ENCODE results near the gene PRDM2.

PRDM2 gene

DNA sequence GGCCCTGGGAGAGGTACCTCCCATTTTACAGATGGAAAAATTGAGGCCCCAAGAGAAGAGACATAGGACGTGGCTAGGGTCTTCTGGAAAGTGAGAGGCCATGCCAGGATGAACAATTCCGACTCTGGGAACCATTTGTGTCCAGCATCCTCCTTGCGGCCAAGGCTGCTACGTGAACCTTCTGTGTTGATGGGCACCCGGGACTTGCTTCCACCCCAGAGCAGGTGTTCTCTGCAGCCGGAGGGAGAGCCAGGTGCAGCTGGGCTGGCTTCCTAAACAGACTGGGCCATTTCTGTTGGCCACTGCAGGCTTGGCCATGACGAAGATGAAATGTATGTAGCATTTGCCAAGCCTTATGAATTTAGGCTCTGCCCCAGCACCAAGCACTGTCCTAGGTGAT is 118.9 kb downstream of the PRDM2 start:
- no peak for DNase-seq

DNA sequence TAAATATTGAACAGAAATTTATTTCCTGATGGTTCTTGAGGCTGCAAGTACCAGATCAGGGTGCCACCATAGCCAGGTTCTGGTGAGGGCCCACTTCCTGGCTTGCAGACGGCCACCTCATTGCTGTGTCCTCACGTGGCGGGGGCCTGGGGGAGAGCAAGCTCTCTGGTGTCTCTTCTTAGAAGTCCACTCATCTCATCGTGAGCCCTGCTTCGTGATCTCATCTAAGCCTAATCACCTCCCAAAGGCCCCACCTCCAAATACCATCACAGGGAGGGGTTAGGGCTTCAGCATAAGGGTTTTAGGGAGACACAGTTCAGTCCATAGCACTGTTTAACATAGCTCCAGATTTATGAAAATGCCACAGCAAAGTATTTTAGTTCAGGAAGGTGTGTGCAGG is 119.7 kb downstream of the PRDM2 start:
- no peak for DNase-seq

- no peak for DNase-seq
These were observed 120.1 kb downstream of the PRDM2 start for GRCh38 chr1:13820055-13820454.

DNA sequence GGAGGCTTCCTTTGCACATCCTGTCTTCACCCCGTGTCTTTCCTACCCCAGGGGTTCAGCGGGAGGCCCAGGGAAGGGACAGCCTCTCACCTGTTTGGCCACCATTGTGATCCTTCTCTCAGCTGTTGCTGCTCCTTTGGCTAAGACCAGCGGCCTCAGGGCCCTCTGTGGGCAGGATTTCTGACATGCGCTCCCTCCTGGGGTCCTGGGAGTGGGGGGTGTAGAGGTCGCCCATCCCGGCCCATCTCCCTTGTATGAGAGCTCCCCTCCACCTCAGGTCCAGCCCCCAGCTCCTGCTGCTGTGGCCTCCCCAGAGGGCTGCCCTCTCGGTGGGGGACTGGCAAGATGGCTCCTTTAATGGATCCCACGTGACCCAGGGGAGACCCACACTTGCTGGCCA is 120.5 kb downstream of the PRDM2 start:
- no peak for DNase-seq

DNA sequence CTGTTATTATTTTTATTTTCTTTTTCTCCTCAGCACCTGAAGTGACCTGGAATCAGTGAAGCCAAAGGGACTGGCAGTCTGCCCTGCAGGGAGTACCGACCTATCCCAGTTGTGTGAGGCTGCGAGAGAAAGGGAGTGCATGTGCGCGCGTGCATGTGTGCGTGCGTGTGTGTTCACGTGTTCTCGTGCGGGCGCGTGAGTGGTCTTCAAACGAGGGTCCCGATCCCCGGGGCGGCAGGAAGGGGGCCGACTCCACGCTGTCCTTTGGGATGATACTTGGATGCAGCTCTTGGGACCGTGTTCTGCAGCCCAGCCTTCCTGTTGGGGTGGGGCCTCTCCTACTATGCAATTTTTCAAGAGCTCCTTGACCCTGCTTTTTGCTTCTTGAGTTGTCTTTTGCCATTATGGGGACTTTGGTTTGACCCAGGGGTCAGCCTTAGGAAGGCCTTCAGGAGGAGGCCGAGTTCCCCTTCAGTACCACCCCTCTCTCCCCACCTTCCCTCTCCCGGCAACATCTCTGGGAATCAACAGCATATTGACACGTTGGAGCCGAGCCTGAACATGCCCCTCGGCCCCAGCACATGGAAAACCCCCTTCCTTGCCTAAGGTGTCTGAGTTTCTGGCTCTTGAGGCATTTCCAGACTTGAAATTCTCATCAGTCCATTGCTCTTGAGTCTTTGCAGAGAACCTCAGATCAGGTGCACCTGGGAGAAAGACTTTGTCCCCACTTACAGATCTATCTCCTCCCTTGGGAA is 123.3 kb downstream of the PRDM2 start:
- DNase-seq: no peak

DNA sequence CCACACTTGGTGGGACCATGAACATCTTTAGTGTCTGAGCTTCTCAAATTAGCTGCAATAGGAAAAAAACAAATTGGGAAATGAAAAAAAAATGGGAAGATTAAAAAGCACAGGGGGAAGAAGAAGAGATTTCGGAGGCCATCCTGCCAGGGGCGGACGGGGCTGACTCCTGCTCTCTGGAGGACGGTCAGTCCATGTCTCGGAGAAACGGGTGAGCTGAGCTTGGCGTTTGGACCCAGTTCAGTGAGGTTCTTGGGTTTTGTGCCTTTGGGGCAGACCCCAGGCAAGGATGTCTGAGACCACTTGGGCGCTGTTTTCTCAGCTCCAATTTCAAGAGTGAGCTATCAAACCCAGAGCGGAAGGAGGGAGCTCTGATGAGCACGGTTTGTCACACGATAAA is 123.9 kb downstream of the PRDM2 start:
- DNase-seq: no peak

DNA sequence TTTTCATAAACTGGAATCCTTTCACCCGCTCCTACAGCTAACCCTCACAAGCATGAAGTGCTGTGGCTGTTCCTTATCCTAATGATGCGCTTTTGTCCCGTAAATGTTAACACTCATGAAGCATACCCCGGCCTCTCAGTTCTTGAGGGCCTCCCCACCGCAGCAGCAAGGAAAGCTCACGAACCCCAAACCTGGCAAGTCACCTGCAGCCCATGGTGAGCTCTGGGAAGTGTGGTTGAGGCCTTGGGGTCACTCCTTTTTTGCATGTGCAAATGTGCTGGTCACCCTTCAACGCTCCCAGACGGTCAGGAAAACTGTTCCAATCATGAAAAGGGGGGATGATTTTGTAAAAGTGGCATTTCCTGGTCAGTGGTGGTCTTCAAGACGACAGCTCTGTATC is 124.6 kb downstream of the PRDM2 start:
- no peak for DNase-seq

DNA sequence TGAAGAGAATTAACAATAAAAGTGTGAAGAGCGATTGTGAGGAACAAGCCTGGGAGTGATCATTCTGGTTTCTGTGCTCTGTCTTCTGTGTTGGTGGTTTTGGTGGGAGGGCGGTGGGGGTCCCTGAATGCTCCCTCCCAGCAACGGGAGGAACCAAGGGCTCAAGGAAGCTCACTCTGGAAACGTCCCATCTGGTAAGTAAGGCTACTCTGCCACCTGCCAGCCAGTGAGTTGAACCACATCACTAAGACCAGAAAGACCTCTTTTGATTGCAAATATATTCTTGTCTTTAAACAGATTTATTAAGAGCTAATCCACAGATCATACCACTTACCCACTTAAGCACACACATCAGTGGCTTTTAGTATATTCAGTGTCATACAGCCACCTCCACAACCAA is 125.0 kb downstream of the PRDM2 start:
- DNase-seq: no peak

DNA sequence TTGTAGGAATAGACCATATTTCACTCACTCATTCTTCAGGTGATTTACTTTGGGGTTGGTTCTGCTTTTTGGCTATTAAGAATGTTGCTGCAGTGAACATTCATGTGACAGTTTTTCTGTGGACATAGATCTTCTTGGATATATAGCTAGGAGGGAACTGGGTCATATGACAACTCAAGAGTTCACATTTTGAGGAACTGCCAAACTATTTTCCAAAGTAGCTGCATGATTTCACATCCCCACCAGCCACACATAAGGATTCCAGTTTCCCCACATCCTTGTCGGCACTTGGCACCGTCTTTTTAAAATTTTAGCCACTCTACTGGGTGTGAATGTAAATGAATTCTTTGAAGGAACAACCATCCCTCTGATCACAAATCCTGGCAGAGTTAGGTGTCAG is 126.0 kb downstream of the PRDM2 start:
- peak; percentile 62 for DNase-seq

GRCh38 chr1:13826591-13826990 is 126.6 kb downstream of the PRDM2 start:
- DNase-seq: no peak

DNA sequence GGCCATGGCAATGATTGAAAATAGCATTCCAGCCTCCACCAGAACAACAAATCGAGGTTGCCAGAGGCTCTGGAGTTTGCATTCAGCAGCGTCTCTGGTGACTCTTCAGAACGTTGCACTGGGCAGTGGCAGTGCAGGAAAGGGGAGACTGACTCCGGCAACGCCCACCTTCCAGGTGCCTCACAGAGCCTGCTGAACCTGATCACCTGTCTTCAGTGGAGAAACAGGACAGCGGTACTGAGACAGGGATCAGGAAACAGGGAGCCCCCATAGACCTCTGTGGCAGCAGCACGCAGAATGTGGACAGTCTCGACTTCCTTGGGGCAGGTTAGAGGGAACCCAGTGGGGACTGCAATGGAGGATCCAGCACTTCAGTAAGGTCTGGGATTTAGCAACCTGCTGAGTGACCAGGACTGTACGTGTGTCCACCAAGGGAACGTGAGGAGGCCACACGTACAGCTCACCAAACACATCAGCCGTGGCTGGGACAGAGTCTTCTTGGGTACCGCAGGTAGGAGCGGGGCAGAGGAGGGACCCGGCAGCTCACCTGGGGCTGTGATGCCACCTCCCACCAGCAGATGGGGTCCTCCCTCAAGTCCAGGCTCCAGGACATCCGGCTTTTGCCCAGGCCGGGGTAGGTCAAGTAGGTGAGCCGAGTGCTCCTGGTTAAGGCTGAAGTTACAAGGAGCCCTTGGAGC is 128.6 kb downstream of the PRDM2 start:
- no peak for DNase-seq

DNA sequence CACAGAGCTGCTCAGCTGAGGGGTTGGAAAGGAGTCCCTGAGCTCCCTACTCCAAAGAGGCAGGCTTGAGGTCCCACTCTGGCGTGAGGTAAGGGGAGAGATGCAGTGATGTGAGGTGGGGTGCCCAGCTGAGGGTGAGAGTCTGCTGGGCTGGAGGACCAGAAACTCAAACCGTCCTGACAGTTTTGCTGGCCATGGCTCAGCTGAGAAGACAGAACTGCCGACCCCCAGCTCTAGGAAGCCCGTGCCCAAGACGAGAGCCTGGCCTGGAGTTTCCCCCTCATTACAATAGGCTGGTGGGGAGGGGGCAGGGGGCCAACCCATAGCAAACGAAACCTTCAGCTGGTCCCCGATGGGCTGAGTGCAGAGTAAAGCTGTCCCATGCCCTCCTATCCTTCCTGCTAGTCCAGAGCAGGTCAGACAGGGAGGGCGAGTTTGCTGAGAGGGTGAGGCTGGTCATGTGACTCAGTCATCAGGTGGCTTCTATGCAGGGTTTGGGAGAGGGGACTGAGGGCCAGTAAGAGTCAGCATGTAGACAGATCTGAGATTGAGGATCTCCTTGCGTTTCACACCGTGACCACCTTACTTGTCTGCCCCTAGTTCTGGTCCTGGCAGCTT is 129.3 kb downstream of the PRDM2 start:
- DNase-seq: no peak

- no peak for DNase-seq
These were observed 130.2 kb downstream of the PRDM2 start for GRCh38 chr1:13830170-13830569.

DNA sequence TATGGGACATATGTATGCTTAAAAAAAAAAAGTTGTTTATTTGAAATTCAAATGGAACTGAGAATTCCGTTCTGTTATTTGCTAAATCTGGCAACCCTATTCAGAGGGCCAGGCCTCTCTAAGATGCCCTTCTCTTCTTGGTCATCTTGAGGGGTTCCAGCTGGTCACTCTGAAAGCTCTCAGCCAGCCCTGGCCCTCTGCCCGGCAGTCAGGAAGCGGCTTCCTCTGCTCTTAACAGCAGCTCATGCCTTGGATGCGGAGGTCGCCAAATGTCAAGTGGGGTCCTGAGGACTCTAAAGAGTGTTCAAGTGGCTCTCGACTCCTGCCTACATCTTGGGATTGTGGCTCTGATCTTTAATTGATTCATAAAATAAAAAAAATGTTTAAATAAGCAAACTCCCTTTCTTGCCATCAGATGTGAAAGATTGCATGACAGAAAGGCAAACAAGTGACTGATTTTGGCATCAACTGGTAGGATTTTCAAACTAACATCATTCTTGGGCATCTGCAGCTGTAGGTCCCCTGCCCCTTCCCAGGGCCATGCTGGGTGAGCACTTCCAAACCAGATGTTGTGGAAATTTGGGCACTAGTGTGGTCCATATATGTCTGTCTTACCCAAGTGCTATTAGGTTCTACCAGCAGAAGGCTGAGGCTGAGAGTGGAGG is 130.8 kb downstream of the PRDM2 start:
- no peak for DNase-seq

DNA sequence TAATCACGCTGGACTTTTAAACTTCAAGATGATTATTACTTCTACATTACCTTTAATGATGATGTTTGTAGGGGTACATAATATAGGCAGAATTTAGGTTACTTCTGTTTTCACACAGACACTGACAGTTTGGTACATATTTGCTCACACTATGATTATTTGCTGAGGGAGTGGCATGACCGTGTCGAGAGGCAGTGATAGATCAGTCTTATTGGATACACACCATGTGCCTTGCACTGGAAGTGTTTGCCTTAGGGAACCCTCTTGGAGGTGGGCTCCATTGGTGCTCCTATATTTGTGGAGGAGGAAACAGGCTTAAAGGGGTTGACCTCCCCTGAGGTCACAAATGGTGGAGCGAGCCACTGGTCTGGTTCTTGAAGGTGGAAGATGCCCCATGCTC is 132.1 kb downstream of the PRDM2 start:
- DNase-seq: no peak

- DNase-seq: no peak
These were observed 132.5 kb downstream of the PRDM2 start for GRCh38 chr1:13832536-13832935.

GRCh38 chr1:13836136-13836535 is 136.1 kb downstream of the PRDM2 start:
- no peak for DNase-seq

GRCh38 chr1:13836631-13837030 is 136.6 kb downstream of the PRDM2 start:
- DNase-seq: no peak

DNA sequence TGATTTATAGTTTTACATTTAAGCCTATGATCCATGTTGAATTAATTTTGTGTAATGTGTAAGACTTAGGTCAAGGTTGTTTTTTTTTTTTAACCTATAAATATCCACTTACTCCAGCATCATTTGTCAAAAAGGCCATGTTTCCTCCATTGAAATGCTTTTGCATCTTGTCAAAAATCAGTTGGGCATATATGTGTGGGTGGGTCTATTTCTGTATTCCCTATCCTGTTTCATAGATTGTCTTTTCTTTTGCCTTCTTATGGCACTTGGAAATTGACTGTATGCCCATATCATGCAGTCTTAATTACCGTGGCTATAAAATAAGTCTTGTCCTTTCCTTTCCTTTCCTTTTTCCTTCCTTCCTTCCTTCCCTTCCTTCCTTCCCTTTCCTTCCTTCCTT is 138.2 kb downstream of the PRDM2 start:
- no peak for DNase-seq

- no peak for DNase-seq
These were observed 142.5 kb downstream of the PRDM2 start for GRCh38 chr1:13842497-13842896.

GRCh38 chr1:13851726-13852125 is 151.7 kb downstream of the PRDM2 start:
- no peak for DNase-seq

DNA sequence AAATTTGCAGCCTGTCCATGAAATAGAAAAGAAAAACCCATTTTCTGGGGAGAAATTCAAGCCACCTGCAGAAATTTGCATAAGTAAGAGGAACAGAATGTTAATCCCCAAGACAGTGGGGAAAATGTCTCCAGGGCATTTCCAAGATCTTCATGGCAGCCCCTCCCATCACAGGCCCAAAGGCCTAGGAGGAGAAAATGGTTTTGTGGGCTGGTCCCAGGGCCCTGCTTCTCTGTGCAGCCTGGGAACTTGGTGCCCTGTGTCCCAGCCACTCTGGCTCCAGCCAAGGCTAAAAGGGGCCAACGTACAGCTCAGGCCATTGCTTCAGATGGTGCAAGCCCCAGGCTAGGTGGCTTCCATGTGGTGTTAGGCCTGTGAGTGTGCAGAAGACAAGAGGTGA is 155.6 kb downstream of the PRDM2 start:
- no peak for DNase-seq

GRCh38 chr1:13860031-13860430 is 160.0 kb downstream of the PRDM2 start:
- no peak for DNase-seq

DNA sequence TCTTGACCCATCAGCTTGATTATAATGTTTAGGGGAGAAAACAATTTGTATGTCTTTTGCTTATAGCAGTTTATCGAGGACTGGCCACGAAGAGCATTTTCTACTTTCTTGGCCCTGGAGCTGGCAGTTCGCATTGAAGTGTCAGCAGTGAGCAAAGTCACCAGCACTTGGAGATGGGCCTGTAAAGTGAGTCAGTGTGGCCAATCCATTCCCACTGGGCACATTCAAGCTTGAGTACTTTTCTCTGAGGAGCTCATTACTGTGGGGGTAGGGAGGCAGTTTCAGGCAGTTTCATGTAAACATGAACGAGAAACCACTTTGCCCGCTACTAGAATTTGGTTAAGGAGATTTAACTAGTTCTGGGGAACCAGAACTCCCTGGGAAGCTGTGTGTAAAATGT is 164.8 kb downstream of the PRDM2 start:
- no peak for DNase-seq

All from inflammatory macrophage treated with lipopolysaccharide for 4 hours (primary cell).